ENCODE measurements around the gene BEAN1. TPM values are rescaled to one million over a fixed set of nuclear protein-coding genes. Genes with fewer than 3 reads are reported as not detected.
A peak's percentile ranks its signal among the peaks of the same experiment; 100 is the strongest.

Gene BEAN1
- total RNA-seq, 1 donor, result under 0.01 TPM

DNA sequence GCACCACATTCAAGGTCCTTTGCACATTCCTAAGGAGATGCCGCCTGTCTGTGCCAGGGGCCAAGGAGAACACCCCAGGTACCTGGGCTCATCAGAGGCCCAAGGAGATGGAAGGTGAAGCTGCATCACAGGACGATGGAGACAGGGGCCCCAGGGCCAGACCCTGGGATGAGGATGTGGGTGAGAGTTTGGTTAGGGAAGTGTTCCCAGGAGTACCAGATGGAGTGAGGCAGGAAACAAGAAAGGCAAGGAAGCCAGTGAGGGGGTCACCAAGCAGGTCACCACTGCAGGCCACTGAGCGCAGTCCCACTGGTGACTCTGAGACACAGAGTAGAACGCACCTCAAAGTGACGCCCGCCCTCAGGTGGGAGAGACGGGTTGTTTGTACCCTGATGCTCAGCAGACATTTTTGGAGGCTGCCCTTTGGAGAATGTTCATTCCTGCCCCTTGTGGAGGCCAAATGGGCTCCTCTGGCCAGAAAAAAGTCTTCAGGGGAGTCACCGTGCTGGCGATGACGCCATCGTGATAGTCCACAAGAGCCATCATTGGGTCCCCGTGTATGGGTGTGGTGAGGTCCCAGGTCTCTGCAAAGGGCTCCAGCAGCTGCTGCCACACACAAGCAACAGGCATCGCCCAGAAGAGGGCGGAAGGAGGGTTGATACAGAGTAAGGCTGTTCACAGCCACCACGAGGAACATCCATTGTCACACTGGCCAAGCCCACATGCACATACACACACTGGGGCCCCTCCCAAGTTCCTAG, 57.5 kb downstream of the BEAN1 start:
- no peak for DNase-seq (ENCODE audit: low read depth)
- TF ChIP-seq CTCF (IDR thresholded peaks at IDR 0.05; ENCODE audit: insufficient read depth, low read depth, low read length), result no peak
- H3K4me3 ChIP-seq (ENCODE audit: low read depth, low read length), result no peak overlapping the region

DNA sequence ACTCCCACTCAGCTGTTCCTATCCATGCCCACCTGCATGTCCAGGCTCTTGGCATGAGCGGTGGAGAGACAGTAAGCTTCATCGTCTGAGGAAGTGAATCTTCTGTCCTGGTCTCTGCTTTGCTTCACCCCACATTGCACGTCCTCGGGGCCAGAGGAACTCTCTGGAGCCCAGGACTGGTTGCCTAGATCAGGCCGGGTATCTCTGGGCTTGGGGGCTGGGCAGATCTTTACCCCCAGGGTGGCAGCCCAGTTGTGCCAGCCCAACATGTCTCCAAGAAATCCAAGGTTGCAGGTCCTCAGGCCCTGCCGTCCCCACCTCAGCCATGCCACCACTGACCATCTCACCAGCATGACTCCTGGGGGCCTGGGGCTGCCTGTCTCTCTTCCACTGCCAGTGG, 58.3 kb downstream of the BEAN1 start:
- no peak for TF ChIP-seq CTCF (IDR thresholded peaks at IDR 0.05; ENCODE audit: insufficient read depth, low read depth, low read length)
- no peak overlapping the region for H3K4me3 ChIP-seq (ENCODE audit: low read depth, low read length)
- DNase-seq (ENCODE audit: low read depth), result no peak

DNA sequence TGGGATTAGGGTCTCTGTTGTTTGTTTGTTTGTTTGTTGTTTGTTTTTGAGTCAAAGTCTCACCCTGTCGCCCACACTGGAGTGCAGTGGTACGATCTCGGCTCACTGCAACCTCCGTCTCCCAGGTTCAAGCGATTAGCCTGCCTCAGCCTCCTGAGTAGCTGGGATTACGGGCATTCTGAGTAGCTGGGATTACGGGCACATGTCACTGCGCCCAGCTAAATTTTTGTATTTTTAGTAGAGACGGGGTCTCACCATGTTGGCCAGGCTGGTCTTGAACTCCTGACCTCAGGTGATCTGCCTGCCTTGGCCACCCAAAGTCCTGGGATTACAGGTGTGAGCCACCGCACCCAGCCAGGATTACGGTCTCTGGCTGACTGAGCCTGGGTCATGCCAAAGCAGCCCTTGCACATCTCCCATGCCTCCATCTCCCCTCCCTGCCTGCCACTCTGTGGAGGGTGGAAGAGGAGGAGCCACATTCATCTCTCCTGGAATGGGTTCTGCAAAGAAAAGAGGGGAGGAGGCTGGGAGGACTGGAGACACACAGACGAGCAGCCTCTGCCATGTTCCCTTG, 59.2 kb downstream of the BEAN1 start:
- DNase-seq (ENCODE audit: low read depth), result no peak
- no peak for TF ChIP-seq CTCF (IDR thresholded peaks at IDR 0.05; ENCODE audit: insufficient read depth, low read depth, low read length)
- H3K4me3 ChIP-seq (ENCODE audit: low read depth, low read length), result no peak overlapping the region

GRCh38 chr16:66486773-66487579, 59.9 kb downstream of the BEAN1 start:
- DNase-seq (ENCODE audit: low read depth), result peak; percentile 66
- TF ChIP-seq CTCF (IDR thresholded peaks at IDR 0.05; ENCODE audit: insufficient read depth, low read depth, low read length), result no peak
- no peak overlapping the region for H3K4me3 ChIP-seq (ENCODE audit: low read depth, low read length)

GRCh38 chr16:66487580-66488275, 60.6 kb downstream of the BEAN1 start:
- no peak for TF ChIP-seq CTCF (IDR thresholded peaks at IDR 0.05; ENCODE audit: insufficient read depth, low read depth, low read length)
- no peak overlapping the region for H3K4me3 ChIP-seq (ENCODE audit: low read depth, low read length)
- no peak for DNase-seq (ENCODE audit: low read depth)

GRCh38 chr16:66488505-66488904, 61.4 kb downstream of the BEAN1 start:
- no peak overlapping the region for H3K4me3 ChIP-seq (ENCODE audit: low read depth, low read length)
- TF ChIP-seq CTCF (IDR thresholded peaks at IDR 0.05; ENCODE audit: insufficient read depth, low read depth, low read length), result no peak
- DNase-seq (ENCODE audit: low read depth), result no peak

All from fibroblast of villous mesenchyme (primary cell).